ENCODE measurements around the gene GNB1. TPM values are rescaled to one million over a fixed set of nuclear protein-coding genes. Genes with fewer than 3 reads are reported as not detected.
A peak's percentile ranks its signal among the peaks of the same experiment; 100 is the strongest.

Gene GNB1
- total RNA-seq, 1 experiment from 2014 or later, result 400 TPM

GRCh38 chr1:1794999-1795398 lies 95.9 kb downstream of the GNB1 start:
- no peak overlapping the region for H3K18ac ChIP-seq (ENCODE audit: insufficient read length, low read depth, low read length)
- no peak overlapping the region for H2AK5ac ChIP-seq (ENCODE audit: insufficient read length, low read length)
- no peaks in the 10 kb centered on the region for H3K23me2 ChIP-seq (ENCODE audit: insufficient read length, low read depth, low read length, poor library complexity, severe bottlenecking)
- no peak overlapping the region for H4K8ac ChIP-seq (replicated peaks; ENCODE audit: insufficient read length, low read depth, low read length)
- no peak overlapping the region for H2AFZ ChIP-seq (ENCODE audit: low read length)
- no peaks in the 10 kb centered on the region for H3K79me2 ChIP-seq (ENCODE audit: insufficient read depth, low read length)
- H4K91ac ChIP-seq (ENCODE audit: insufficient read length, low read depth, low read length), result no peak overlapping the region
- no peaks in the 10 kb centered on the region for H3K27me3 ChIP-seq (ENCODE audit: insufficient read depth, low read length)
- no peaks in the 10 kb centered on the region for H4K20me1 ChIP-seq (ENCODE audit: control insufficient read depth, insufficient read depth, insufficient read length)
- no peak overlapping the region for H2BK5ac ChIP-seq (ENCODE audit: insufficient read length, low read length)
- no peak overlapping the region for H3K4ac ChIP-seq (ENCODE audit: low read depth, low read length)
- H2BK12ac ChIP-seq (ENCODE audit: insufficient read length, low read depth, low read length), result no peak overlapping the region
- H2BK120ac ChIP-seq (ENCODE audit: low read depth, low read length, poor library complexity, severe bottlenecking), result no peak overlapping the region
- H3K79me1 ChIP-seq (ENCODE audit: insufficient read depth, low read depth, low read length, poor library complexity, severe bottlenecking), result peaks cover 3% of the 10 kb centered on the region
- no peaks in the 10 kb centered on the region for H3K9me3 ChIP-seq (ENCODE audit: control insufficient read depth, low read depth, low read length)
- no peak overlapping the region for H3K56ac ChIP-seq (ENCODE audit: insufficient read length, low read depth, low read length)
- no peak overlapping the region for H3K4me2 ChIP-seq (ENCODE audit: insufficient read depth, insufficient read length, low read length)
- no peak overlapping the region for H3K9ac ChIP-seq (ENCODE audit: extremely low read depth, insufficient read length, low read length)
- Mint-ChIP-seq H3K36me3 (ENCODE audit: insufficient read depth in 1 of 3, low read depth in 3 of 3) (peaks cover 58 to 87% (median 83%) of the 10 kb centered on the region in 3 experiments), H3K4me1 (no peaks in the 10 kb centered on the region), H3K27ac (peak overlapping the region in 2 of 3 experiments; percentile 83 to 86; a peak in 3 of 7 replicates), H3K4me3 (no peak overlapping the region), H3K27me3 (ENCODE audit: low read depth) (no peaks in the 10 kb centered on the region), H3K9me3 (no peaks in the 10 kb centered on the region)
- H2BK15ac ChIP-seq (ENCODE audit: low read depth, low read length), result no peak overlapping the region
- H3K23ac ChIP-seq (ENCODE audit: insufficient read length, low read depth, low read length), result no peak overlapping the region
- no peak overlapping the region for H4K5ac ChIP-seq (ENCODE audit: insufficient read length, low read depth, low read length)
- no CpG with 5 or more reads among the region's 10 CpGs for WGBS (ENCODE audit: extremely low coverage, insufficient read length, low lambda C conversion rate)
- H3K14ac ChIP-seq (ENCODE audit: insufficient read depth, low read length), result no peak overlapping the region
- peak; percentile 39 for DNase-seq
- TF ChIP-seq CTCF (conservative IDR thresholded peaks at IDR 0.05), result peak; percentile 23; the same call in 2 of the 3 replicates
- H3K4me1 ChIP-seq (ENCODE audit: insufficient read depth, low read length), result no peaks in the 10 kb centered on the region
- no peak overlapping the region for H2BK20ac ChIP-seq (ENCODE audit: low read depth, low read length, poor library complexity, severe bottlenecking)
- H3K27ac ChIP-seq (ENCODE audit: insufficient read length, low read depth, low read length), result no peak overlapping the region
- H3T11ph ChIP-seq (ENCODE audit: low read length), result no peak overlapping the region

All from H9 (cell line).